Colon (tissue), 2 donors: ENCODE data around the gene PIM2.

Experiments
- FAIRE-seq: peaks from 2 replicates; lab custom pipeline; 2012; peaks lifted over from hg19 to GRCh38; lab: Jason Lieb, UNC
- donor health status: control.
- donor health status: control.

PIM2 gene

DNA sequence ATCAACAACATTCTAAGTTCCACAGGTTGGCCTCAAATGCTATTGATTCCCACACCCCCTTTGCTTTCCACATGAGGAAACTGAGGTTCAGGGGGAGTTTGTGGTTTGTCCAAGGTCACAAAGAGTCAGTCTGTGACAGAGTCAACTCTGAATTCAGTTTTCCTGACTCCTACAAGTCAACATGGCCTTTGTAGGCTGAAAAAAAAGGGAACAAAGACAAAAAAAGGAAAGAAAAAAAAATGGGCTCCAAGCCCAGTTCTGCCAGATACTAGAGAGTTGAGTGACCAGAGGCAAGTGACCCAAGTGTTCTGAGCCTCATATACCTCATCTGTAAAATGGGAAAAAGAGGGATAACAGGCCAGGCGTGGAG lies 16.5 kb upstream of the PIM2 start:
- FAIRE-seq, result no peak

- no peak for FAIRE-seq
These were observed 15.9 kb upstream of the PIM2 start for GRCh38 chrX:48934581-48935300.

DNA sequence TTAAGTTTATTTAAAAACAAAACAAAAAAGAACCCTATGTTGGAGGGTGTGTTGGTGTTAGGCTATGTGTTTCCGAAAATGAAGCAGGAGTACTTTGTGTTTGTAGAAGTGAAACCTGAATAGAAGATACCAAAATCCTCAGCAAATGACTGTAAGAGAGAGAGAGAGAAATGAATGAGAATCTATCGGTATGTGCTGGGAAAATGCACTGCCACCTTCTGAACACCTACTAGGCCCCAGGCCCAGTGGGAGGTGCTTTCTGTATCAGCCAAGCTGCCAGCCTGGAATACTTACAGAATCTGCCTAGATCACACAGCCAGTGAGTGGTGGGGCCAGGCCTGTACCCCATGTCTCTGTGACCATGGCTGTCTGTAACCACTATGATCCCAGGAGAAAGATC lies 14.9 kb upstream of the PIM2 start:
- no peak for FAIRE-seq

GRCh38 chrX:48927736-48928382 lies 9.0 kb upstream of the PIM2 start:
- peak; percentile 65 for FAIRE-seq

- FAIRE-seq, result no peak
These were observed 8.3 kb upstream of the PIM2 start for GRCh38 chrX:48927123-48927522.

- no peak for FAIRE-seq
These were observed 5.4 kb upstream of the PIM2 start for GRCh38 chrX:48924270-48924669.

- no peak for FAIRE-seq
These were observed 4.9 kb upstream of the PIM2 start for GRCh38 chrX:48923771-48924170.

DNA sequence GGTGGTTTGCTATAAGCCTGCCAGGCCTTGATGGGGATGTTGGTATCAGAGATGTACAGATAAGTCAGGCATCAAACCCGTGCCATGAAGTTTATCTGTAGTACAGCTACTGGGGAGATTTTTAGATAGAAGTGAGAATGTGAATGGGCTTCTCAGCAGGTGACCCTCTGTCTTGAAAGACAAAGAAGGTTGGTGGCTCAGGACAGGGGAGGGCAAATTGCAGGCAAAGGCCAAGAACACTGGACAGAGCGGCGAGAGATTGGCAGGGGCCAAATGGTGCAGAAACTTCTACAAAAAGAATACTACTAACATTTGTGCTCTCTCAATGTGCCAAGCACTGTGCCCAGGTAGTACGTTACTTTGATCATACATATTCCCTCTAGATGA lies 1.9 kb upstream of the PIM2 start:
- FAIRE-seq, result no peak

- no peak for FAIRE-seq
These were observed 1.3 kb upstream of the PIM2 start for GRCh38 chrX:48919947-48920717.

- FAIRE-seq, result no peak
These were observed 577 bp upstream of the PIM2 start for GRCh38 chrX:48919360-48919841.

DNA sequence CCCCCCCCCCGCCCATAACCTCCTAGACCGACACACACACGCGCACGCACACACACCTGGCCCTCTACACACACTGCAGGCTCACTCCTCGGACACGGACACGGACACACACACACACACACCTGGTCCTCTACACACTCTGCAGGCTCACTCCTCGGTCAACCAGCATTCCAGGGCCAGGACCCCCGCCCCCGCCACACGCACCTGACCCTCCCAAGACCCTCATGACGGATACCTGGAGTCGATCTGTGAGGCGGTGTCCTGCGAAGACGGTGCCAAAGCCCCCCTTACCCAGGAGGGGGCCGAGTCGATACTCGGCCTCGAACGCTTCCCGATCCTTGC lies 552 bp downstream of the PIM2 start:
- FAIRE-seq, result no peak

GRCh38 chrX:48917139-48918001 lies 1.5 kb downstream of the PIM2 start:
- peak; percentile 89 for FAIRE-seq

- no peak for FAIRE-seq
These were observed 4.0 kb downstream of the PIM2 start for GRCh38 chrX:48914593-48915493.

DNA sequence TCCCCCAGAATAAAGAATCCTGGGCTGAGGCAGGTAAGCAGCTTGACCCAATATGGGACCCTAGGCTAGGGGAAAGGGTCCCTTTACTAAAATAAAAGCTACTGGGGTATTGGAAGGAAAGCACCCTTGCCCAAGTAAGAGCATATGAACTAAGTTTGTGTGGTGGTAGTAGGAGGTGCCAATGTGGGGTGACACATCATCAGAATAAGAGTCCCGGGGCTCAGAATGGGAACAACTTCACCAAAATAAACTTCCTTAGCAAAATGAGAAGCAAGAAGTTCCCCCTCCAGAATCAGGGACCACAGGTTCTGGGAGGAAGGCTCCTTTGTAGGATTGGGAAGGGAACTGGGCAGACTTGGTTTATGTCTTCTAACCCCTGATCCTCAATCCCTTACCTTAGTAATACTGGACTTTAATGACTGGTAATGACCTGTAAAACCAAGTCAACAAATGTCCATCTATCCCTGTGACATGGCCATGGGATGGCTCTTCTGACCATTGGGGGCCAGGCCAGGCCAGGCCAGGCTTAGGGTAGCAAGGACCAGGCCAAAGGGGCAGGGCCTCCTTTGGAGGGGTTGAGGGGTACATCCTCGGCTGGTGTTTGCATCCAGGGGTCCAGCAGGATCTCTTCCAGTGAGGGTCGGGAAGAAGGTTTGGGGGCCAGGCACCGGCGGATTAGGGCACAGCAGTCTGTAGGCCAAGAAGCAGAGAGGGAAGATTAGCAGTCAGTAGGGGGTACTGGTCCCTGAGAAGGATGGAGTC lies 5.0 kb downstream of the PIM2 start:
- no peak for FAIRE-seq

- FAIRE-seq, result no peak
These were observed 7.2 kb downstream of the PIM2 start, which contains the start of gene SLC35A2 for GRCh38 chrX:48911412-48912182. Gene SLC35A2 (minus strand): TSS chrX:48911646. CDS start chrX:48911636, 10 bp downstream.

- no peak for FAIRE-seq
These were observed 7.9 kb downstream of the PIM2 start for GRCh38 chrX:48910926-48911411.

GRCh38 chrX:48909703-48910294 lies 9.0 kb downstream of the PIM2 start:
- FAIRE-seq, result no peak

DNA sequence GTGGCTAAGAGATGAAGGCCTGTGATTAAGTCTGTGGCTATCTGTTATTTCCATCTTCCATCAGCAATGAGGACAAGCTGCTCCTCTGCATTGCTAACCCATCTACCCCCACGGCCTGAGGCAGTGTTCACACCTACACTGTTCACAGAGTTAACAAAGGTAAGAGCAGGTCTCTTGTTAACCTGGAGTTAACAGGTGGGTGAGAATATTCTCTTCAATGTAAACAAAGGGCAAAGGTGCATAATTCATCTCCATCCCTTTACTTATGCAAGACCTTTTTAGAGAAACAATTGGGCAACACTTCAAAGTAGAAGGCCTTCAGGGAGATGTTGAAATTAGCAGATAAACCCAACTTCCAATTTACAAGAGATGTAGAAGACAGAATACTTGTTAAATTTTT lies 10.2 kb downstream of the PIM2 start:
- FAIRE-seq, result no peak
